Panc1 (cell line): ENCODE measurements around the gene MEIS1. TPM values are rescaled to one million over a fixed set of nuclear protein-coding genes. Genes with fewer than 3 reads are reported as not detected.

Experiments used
- ATAC-seq: fragments of 200-7000 bp; cut with Tn5 transposase; 2 replicates; pipeline ENCODE4 v1.9.1; 2020; ENCODE audit warnings: mild to moderate bottlenecking, moderate library complexity
- BruUV-seq: library from RNA; stranded (reverse); fragments of 400-500 nt; replicated peaks from 2 replicates; lab custom pipeline; 2021; lab: Mats Ljungman, UMichigan
- CTCF ChIA-PET: fragments of 300-600 bp; sonication (Branson Sonifier 250); formaldehyde crosslinking; loops from one replicate; lab custom pipeline; 2022; ENCODE audit warnings: antibody characterized with exemption; lab: Charles Lee
- POLR2A ChIA-PET: fragments of 300-600 bp; sonication (Branson Sonifier 250); formaldehyde crosslinking; loops from one replicate; lab custom pipeline; 2022; ENCODE audit warnings: antibody characterized with exemption; lab: Charles Lee
- DNase-seq: peaks from one replicate; pipeline ENCODE4 v3.0.0-alpha.2; 2010; ENCODE audit warnings: low read depth, low spot score
- H3K27ac ChIP-seq: 2 replicates; pipeline ENCODE4 v1.5.1; 2011; ENCODE audit warnings: mild to moderate bottlenecking, low read length, inconsistent platforms
- H3K27me3 ChIP-seq: fragments of 200-500 bp; sonication (Bioruptor generic); 2 replicates; pipeline ENCODE4 v1.6.0; 2014; ENCODE audit warnings: low read length, inconsistent platforms; ENCODE audit not compliant: control insufficient read depth, insufficient read depth
- H3K36me3 ChIP-seq: fragments of 200-500 bp; sonication (Bioruptor generic); 2 replicates; pipeline ENCODE4 v1.5.1; 2014; ENCODE audit warnings: inconsistent platforms, mild to moderate bottlenecking, low read length, moderate library complexity; ENCODE audit not compliant: control insufficient read depth, insufficient read depth
- H3K4me1 ChIP-seq: 2 replicates; pipeline ENCODE4 v1.5.1; 2011; ENCODE audit warnings: inconsistent platforms, mild to moderate bottlenecking, low read length, moderate library complexity; ENCODE audit not compliant: control insufficient read depth, insufficient read depth
- H3K4me3 ChIP-seq, 2 experiments: 2 replicates each; pipeline ENCODE4 v1.5.1; 2011 to 2012; ENCODE audit warnings: low read depth in 2 of 2, low read length in 2 of 2, mild to moderate bottlenecking in 2 of 2, inconsistent platforms in 1 of 2, moderate library complexity in 1 of 2
- H3K9me3 ChIP-seq: fragments of 200-500 bp; sonication (Bioruptor generic); 2 replicates; pipeline ENCODE4 v1.5.1; 2014; ENCODE audit warnings: low read depth, mild to moderate bottlenecking, inconsistent platforms, low read length, moderate library complexity; ENCODE audit not compliant: control insufficient read depth, insufficient read depth
- CTCF ChIP-seq: fragments of 450-650 bp; IDR thresholded peaks from 2 replicates; pipeline ENCODE4 v1.5.1; 2017; ENCODE audit warnings: mild to moderate bottlenecking
- POLR2AphosphoS5 ChIP-seq: IDR thresholded peaks from 2 replicates; pipeline ENCODE4 v1.6.1; 2012; ENCODE audit warnings: mild to moderate bottlenecking, low read depth, low read length, moderate library complexity
- SIN3A ChIP-seq: IDR thresholded peaks from 2 replicates; pipeline ENCODE4 v1.6.1; 2012; ENCODE audit warnings: low read depth, mild to moderate bottlenecking, low read length, moderate library complexity, borderline replicate concordance; ENCODE audit not compliant: insufficient read depth
- TCF7L2 ChIP-seq: IDR thresholded peaks from 2 replicates; pipeline ENCODE4 v1.6.1; 2011; ENCODE audit warnings: mild to moderate bottlenecking, low read depth, low read length, inconsistent platforms
- in situ Hi-C: cut with HindIII; loops from 2 replicates; pipeline ENCODE4 v1.10.0; 2016; ENCODE audit warnings: low sequenced_read_pairs, low pct_unique_long_range_greater_than_20kb
- intact Hi-C: fragments of 100-400 bp; cut with micrococcal nuclease; formaldehyde crosslinking; loops from one replicate; pipeline ENCODE4 v1.10.0; 2022; ENCODE audit not compliant: unreplicated experiment
- total RNA-seq: library from RNA; stranded (reverse); gene quantifications from one replicate; pipeline ENCODE4 v1.2.1, GENCODE V29; 2021; ENCODE audit not compliant: unreplicated experiment
- TF ChIP-seq, protein P1 (sequence below), 2 experiments: IDR thresholded peaks; 2 replicates each; pipeline ENCODE4 v1.6.1; 2011 to 2012; ENCODE audit warnings: low read depth in 2 of 2, control low read depth in 1 of 2, low read length in 1 of 2, mild to moderate bottlenecking in 1 of 2, moderate library complexity in 1 of 2; ENCODE audit not compliant: insufficient read depth in 1 of 2

MEIS1 gene
- total RNA-seq, 1 experiment from 2014 or later: 2.0 TPM

DNA sequence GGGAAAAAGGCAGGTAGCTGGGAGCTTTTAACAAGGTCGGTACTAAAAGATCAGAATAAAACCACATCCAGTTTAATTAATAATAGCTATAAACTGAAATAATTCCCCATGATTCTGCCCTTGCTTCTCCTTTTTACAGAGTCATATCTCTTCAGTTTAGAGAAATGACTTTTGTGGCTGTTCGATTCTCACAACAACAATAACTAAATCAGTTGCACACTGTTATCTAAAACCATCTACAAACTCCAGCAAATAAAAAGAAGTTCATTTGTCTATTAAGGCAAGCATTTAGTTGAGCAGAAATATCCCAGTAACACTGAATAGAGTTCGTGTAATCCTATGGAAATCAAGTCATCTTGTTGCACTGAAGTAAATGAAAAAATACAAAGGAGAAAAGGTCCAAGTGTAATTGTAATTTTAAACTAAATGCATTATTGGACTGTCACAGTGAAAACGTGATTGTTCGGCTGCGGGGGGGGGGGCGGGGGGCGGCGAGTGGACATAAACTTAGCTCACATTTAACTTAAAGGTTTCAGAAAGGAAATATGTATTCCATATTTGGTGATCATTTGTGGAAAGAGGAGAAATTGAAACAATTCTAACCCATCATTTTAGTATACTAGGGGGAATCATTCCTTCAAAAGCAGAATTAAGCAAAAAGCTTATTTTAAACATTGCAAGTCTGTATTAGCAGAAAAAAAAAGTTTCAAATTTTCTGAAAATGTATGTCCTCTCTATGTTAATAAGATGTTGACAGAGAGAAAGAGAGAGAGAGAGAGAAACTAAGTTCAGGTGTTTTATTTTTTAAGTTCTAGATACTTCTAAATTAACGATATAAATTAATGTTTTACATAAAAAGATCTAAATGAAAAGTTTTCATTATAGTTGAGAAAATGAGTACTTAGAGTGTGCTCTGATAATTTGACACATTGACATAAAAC, 144.5 kb downstream of the MEIS1 start:
- intact Hi-C loops (loop anchor here (5.0 kb wide), 1 partner anchor 1263 kb away; no protein-coding TSS in a partner anchor), in situ Hi-C loops (no loop called here)
- DNase-seq (no peak), ATAC-seq (no peak)
- Histone ChIP-seq H3K27me3 (peaks cover 58% of the 10 kb centered on the region), H3K4me3 (no peak overlapping the region), H3K4me1 (peaks cover 23% of the 10 kb centered on the region), H3K36me3 (no peaks in the 10 kb centered on the region), H3K27ac (no peak overlapping the region), H3K9me3 (no peaks in the 10 kb centered on the region)
- CTCF ChIA-PET: no interaction called here
- POLR2A ChIA-PET: interaction anchor here (0.7 kb wide), 1 partner anchor 1131 kb away, joined by 3 read pairs; no protein-coding TSS in a partner anchor
- BruUV-seq: no TSS peak
- no peak for TF ChIP-seq TCF7L2
- TF ChIP-seq CTCF: no peak
- TF ChIP-seq, protein P1, sequence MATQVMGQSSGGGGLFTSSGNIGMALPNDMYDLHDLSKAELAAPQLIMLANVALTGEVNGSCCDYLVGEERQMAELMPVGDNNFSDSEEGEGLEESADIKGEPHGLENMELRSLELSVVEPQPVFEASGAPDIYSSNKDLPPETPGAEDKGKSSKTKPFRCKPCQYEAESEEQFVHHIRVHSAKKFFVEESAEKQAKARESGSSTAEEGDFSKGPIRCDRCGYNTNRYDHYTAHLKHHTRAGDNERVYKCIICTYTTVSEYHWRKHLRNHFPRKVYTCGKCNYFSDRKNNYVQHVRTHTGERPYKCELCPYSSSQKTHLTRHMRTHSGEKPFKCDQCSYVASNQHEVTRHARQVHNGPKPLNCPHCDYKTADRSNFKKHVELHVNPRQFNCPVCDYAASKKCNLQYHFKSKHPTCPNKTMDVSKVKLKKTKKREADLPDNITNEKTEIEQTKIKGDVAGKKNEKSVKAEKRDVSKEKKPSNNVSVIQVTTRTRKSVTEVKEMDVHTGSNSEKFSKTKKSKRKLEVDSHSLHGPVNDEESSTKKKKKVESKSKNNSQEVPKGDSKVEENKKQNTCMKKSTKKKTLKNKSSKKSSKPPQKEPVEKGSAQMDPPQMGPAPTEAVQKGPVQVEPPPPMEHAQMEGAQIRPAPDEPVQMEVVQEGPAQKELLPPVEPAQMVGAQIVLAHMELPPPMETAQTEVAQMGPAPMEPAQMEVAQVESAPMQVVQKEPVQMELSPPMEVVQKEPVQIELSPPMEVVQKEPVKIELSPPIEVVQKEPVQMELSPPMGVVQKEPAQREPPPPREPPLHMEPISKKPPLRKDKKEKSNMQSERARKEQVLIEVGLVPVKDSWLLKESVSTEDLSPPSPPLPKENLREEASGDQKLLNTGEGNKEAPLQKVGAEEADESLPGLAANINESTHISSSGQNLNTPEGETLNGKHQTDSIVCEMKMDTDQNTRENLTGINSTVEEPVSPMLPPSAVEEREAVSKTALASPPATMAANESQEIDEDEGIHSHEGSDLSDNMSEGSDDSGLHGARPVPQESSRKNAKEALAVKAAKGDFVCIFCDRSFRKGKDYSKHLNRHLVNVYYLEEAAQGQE (IDR thresholded peaks at IDR 0.05; ENCODE audit: insufficient read depth in 1 of 2, low read depth in 2 of 2, low read length in 1 of 2): no peak
- no peak for TF ChIP-seq POLR2AphosphoS5
- no peak for TF ChIP-seq SIN3A

DNA sequence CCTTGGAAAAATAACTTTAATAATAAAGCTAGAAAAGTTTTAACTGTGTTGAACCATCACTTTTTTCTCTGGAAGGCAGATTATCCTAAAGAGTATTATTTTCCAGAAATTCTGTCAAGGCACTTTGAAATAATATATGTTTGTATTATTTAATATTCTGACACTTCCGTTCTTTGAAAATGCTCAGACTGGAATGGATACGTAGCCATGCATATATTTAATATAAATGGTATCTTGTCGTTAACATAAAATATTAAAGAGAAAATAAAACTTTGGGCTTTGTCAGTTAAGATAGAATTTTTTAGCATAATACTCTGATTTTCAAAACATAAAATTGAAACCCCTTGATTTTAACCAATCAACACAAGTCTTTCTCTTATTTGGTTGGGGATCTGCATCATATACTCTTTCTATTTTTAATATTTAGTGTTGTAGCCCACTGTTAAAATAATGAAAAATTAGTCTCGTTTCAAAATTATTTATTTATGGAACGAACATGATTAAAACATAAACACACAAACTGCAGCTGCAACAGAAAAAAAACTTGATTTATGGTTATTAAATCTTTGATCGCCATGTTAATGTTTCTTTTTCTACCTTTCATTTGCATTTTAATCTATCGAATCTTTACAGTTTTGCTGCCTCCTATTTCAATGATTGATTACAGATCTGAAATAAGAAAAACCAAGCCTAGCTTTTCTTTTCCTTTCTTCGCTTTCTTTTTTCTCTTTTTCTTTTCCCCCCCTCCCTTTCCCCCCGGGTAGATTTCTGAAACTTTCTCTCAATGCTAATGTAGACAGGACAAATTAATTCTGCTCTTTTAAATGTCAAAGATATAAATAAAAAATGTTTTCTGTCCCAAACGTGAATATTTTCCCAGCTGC, 145.5 kb downstream of the MEIS1 start:
- BruUV-seq: no TSS peak
- in situ Hi-C loops: no loop called here

More for the DNA sequence above, 145.5 kb downstream of the MEIS1 start:
- Histone ChIP-seq H3K36me3 (no peaks in the 10 kb centered on the region; the same call in 1 of the 2 replicates), H3K27ac (no peak overlapping the region), H3K4me1 (peaks cover 23% of the 10 kb centered on the region), H3K9me3 (no peaks in the 10 kb centered on the region), H3K27me3 (peaks cover 61% of the 10 kb centered on the region), H3K4me3 (no peak overlapping the region)
- intact Hi-C loops: no loop called here
- DNase-seq (no peak), ATAC-seq (no peak)
- POLR2A ChIA-PET: interaction anchor here (0.7 to 0.8 kb wide), 2 partner anchors 1132 to 1256 kb away, joined by 3 read pairs; no protein-coding TSS in a partner anchor
- no peak for TF ChIP-seq TCF7L2
- no peak for TF ChIP-seq CTCF
- TF ChIP-seq, protein P1 (IDR thresholded peaks at IDR 0.05; ENCODE audit: insufficient read depth in 1 of 2, low read depth in 2 of 2, low read length in 1 of 2): no peak
- TF ChIP-seq POLR2AphosphoS5: no peak
- TF ChIP-seq SIN3A: no peak
- CTCF ChIA-PET: no interaction called here
